MM.1S (cell line): Measurements from ENCODE around the gene ANKAR.

Experiments
- CTCF ChIP-seq: fragments of 300-600 bp; sonication (generic); IDR thresholded peaks from 2 replicates; pipeline ENCODE4 v1.5.1; 2016; ENCODE audit warnings: antibody characterized with exemption, low read length, mixed read lengths
- EZH2phosphoT487 ChIP-seq: fragments of 300-600 bp; sonication (generic); IDR thresholded peaks from 2 replicates; pipeline ENCODE4 v1.6.1; 2018; ENCODE audit warnings: antibody characterized with exemption, low read length

DNA sequence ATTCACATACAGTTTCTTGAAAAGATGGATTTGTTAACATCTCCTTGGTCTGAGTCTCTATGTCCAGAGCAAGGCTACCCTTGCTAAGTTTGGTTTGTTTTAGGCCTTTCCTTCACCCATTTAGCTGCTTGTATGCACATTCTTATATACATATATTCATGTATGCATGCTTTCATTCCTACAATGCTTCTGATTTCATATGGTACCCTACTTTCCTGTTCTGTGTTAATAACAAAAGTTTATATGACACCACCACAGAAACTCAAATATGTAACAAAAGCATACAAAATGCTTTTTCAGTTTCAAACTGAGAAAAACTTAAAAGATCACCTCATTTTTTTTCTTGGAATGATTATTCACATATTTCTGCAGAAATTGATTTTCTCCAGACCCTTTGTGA, 48.7 kb downstream of the ANKAR start:
- TF ChIP-seq EZH2phosphoT487 (no peak), CTCF (no peak)
